HepG2 (cell line): ENCODE data around the gene MTX2. TPM values are rescaled to one million over a fixed set of nuclear protein-coding genes. Genes with fewer than 3 reads are reported as not detected.
A peak's percentile ranks its signal among the peaks of the same experiment; 100 is the strongest.

ENCODE experiments used
- EEA1 ChIP-seq: sonication (generic); formaldehyde crosslinking; IDR thresholded peaks from 2 replicates; pipeline ENCODE4 v1.5.1; 2020; ENCODE audit warnings: mild to moderate bottlenecking, missing genetic modification reagents, borderline replicate concordance
- ESRRA ChIP-seq: sonication (generic); formaldehyde crosslinking; IDR thresholded peaks from 2 replicates; pipeline ENCODE4 v1.5.1; 2020; ENCODE audit warnings: mild to moderate bottlenecking, low read depth, missing genetic modification reagents
- KLF12 ChIP-seq: sonication (generic); formaldehyde crosslinking; IDR thresholded peaks from 2 replicates; pipeline ENCODE4 v1.4.0; 2020; ENCODE audit warnings: missing genetic modification reagents, borderline replicate concordance
- MTA1 ChIP-seq: sonication (generic); formaldehyde crosslinking; IDR thresholded peaks from 2 replicates; pipeline ENCODE4 v1.4.0; 2020; ENCODE audit warnings: missing genetic modification reagents, mild to moderate bottlenecking, borderline replicate concordance
- ZBTB21 ChIP-seq: sonication (generic); formaldehyde crosslinking; IDR thresholded peaks from 2 replicates; pipeline ENCODE4 v1.4.0; 2020; ENCODE audit warnings: missing genetic modification reagents
- ZNF20 ChIP-seq: sonication (generic); formaldehyde crosslinking; IDR thresholded peaks from 2 replicates; pipeline ENCODE4 v1.4.0; 2020; ENCODE audit warnings: mild to moderate bottlenecking, moderate library complexity, missing genetic modification reagents
- ZNF24 ChIP-seq: fragments of 450-650 bp; IDR thresholded peaks from 2 replicates; pipeline ENCODE4 v1.6.1; 2017; ENCODE audit warnings: antibody characterized with exemption, mild to moderate bottlenecking
- ZNF841 ChIP-seq: sonication (generic); formaldehyde crosslinking; IDR thresholded peaks from 2 replicates; pipeline ENCODE4 v1.8.1; 2023; ENCODE audit warnings: missing genetic modification reagents, borderline replicate concordance
- polyA plus RNA-seq, 8 experiments: library from polyadenylated mRNA; depleted of rRNA in 3 of 8; stranded (reverse) in 7 of 8; unstranded in 1 of 8; fragments of >200 nt; fragmentation: Illumina TruSeq in 4 of 8; extraction: Trizol in 4 of 8; gene quantifications; 2 replicates each; pipeline versions ENCODE4 v1.2.1 to v1.2.3, GENCODE V29; 2011 to 2016; ENCODE audit warnings: low read depth in 4 of 8, missing spikeins in 1 of 8, mixed read lengths in 1 of 8; ENCODE audit not compliant: insufficient read depth in 1 of 8
- total RNA-seq, 5 experiments: library from RNA; depleted of rRNA; stranded (reverse); fragments of >200 nt; fragmentation: Illumina TruSeq; extraction: Trizol; gene quantifications; 2 replicates each; pipeline ENCODE4 v1.2.3, GENCODE V29; 2016; ENCODE audit warnings: low read depth in 1 of 5
- TF ChIP-seq, protein P1 (sequence below): sonication (generic); formaldehyde crosslinking; IDR thresholded peaks from 2 replicates; pipeline ENCODE4 v1.4.0; 2020; ENCODE audit warnings: mild to moderate bottlenecking, missing genetic modification reagents
- TF ChIP-seq, protein P2 (sequence below), 2 experiments: sonication (generic) in 1 of 2; formaldehyde crosslinking in 1 of 2; IDR thresholded peaks; 2 replicates each; pipeline versions ENCODE4 v1.4.0 to v1.6.1; 2016 to 2020; ENCODE audit warnings: borderline replicate concordance in 1 of 2, low read depth in 1 of 2, mild to moderate bottlenecking in 1 of 2, missing genetic modification reagents in 1 of 2
- TF ChIP-seq, protein P3 (sequence below): IDR thresholded peaks from 2 replicates; pipeline ENCODE4 v1.6.1; 2018; ENCODE audit warnings: missing genetic modification reagents

Gene MTX2
- total and polyA plus RNA-seq, 2 of the 13 experiments (the other 11 are each of a cell fraction or from before 2014, with no cell fraction given), result 58.1 to 75.7 TPM

DNA sequence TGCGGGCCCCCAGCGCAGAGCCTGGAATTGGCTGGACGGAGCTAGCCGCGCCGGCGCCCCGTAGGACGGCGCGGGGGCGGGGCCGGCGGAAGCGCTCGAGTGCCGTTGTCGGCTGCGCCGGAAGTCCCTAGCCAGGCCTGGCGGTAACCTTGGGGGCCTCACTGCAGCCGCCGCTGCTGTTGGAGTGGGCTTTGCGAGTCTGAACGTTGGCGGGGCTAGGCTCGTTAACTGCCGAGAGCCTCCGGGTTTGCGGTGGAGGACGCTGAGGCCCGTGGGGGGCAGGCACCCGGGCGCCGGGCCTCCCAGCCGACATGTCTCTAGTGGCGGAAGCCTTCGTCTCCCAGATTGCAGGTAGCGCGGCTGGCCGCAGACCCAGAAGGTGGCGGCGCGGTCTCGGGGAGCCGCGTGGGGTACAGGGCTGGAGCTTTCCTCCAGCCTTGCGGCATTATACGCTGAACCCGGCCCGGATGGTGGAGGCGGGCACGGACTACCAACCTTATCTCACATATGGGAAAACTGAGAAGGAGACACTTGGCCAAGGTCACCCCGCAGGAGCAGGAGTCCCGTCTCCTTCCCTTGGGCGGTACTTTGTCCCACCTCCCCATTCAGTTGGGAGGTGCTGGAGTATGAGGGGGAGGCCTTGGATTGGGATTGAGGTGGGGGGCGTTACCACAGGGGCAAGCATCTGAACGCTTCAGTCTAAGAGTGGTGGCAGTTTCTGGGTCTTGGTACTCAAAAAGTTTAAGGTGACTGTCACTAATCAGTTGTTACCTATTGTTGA lies at the start of gene MTX2 (continued):
- TF ChIP-seq, protein P1, sequence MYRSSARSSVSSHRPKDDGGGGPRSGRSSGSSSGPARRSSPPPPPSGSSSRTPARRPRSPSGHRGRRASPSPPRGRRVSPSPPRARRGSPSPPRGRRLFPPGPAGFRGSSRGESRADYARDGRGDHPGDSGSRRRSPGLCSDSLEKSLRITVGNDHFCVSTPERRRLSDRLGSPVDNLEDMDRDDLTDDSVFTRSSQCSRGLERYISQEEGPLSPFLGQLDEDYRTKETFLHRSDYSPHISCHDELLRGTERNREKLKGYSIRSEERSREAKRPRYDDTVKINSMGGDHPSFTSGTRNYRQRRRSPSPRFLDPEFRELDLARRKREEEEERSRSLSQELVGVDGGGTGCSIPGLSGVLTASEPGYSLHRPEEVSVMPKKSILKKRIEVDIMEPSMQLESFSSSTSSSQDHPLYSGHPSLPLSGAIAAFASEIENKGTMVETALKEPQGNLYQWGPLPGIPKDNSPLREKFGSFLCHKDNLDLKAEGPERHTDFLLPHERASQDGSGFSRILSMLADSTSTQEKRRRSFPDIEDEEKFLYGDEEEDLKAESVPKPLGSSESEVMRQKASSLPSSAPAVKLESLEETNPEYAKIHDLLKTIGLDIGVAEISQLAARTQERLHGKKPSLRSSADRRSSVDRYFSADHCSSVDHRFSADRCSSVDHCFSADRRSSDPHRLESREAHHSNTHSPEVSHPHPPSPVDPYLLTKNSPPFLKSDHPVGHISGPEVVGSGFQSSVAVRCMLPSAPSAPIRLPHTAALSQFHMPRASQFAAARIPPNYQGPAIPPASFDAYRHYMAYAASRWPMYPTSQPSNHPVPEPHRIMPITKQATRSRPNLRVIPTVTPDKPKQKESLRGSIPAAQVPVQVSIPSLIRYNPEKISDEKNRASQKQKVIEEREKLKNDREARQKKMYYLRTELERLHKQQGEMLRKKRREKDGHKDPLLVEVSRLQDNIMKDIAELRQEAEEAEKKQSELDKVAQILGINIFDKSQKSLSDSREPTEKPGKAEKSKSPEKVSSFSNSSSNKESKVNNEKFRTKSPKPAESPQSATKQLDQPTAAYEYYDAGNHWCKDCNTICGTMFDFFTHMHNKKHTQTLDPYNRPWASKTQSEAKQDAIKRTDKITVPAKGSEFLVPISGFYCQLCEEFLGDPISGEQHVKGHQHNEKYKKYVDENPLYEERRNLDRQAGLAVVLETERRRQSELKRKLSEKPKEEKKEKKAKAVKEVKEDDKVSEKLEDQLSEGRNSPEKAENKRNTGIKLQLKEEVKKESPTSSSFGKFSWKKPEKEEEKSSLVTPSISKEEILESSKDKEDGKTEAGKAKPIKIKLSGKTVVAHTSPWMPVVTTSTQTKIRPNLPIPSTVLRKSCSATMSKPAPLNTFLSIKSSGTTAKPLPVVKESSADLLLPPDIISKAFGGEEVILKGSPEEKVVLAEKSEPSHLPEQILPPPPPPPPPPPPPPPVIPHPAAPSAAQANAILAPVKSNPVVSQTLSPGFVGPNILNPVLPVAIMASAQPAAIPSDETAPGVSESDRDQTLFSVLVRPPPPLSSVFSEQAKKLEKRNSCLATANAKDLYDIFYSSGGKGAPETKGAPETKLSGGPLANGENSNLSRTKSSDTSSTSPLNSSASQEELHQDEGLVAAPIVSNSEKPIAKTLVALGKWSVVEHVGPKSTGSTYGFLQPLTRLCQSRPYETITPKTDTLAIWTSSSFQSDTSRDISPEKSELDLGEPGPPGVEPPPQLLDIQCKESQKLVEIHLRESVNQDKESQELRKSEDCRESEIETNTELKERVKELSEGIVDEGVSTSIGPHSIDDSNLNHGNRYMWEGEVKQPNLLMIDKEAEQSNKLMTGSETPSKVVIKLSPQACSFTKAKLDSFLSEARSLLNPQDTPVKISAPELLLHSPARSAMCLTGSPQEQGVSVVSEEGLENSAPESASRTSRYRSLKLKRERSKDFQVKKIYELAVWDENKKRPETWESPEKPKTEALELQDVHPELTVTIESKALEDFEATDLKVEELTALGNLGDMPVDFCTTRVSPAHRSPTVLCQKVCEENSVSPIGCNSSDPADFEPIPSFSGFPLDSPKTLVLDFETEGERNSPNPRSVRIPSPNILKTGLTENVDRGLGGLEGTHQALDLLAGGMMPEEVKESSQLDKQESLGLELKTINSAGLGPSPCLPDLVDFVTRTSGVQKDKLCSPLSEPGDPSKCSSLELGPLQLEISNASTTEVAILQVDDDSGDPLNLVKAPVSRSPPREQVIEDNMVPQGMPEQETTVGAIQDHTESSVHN (CRISPR knock-in tag), result peak; percentile 78; the same call in 1 of the 2 replicates
- TF ChIP-seq EEA1 (CRISPR knock-in tag), result peak; percentile 98; the same call in 1 of the 2 replicates
- TF ChIP-seq, protein P2, sequence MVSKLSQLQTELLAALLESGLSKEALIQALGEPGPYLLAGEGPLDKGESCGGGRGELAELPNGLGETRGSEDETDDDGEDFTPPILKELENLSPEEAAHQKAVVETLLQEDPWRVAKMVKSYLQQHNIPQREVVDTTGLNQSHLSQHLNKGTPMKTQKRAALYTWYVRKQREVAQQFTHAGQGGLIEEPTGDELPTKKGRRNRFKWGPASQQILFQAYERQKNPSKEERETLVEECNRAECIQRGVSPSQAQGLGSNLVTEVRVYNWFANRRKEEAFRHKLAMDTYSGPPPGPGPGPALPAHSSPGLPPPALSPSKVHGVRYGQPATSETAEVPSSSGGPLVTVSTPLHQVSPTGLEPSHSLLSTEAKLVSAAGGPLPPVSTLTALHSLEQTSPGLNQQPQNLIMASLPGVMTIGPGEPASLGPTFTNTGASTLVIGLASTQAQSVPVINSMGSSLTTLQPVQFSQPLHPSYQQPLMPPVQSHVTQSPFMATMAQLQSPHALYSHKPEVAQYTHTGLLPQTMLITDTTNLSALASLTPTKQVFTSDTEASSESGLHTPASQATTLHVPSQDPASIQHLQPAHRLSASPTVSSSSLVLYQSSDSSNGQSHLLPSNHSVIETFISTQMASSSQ (IDR thresholded peaks at IDR 0.05; ENCODE audit: low read depth), result no peak
- TF ChIP-seq, protein P2 (CRISPR knock-in tag; IDR thresholded peaks at IDR 0.05; ENCODE audit: borderline replicate concordance), result peak; percentile 70; the same call in 1 of the 2 replicates
- peak; percentile 79 for TF ChIP-seq KLF12 (CRISPR knock-in tag)
- TF ChIP-seq ZNF20 (CRISPR knock-in tag), result peak; percentile 85; the same call in 1 of the 2 replicates
- peak; percentile 31; the same call in 1 of the 2 replicates for TF ChIP-seq ZBTB21 (CRISPR knock-in tag)
- TF ChIP-seq ZNF841 (CRISPR knock-in tag), result 0 out of 2 replicates have a peak, but pooled peaks have one; percentile 80
- TF ChIP-seq MTA1 (CRISPR knock-in tag), result peak; percentile 78; the same call in 1 of the 2 replicates
- TF ChIP-seq ZNF24, result no peak
- peak; percentile 88; the same call in 1 of the 2 replicates for TF ChIP-seq ESRRA
- TF ChIP-seq, protein P3, sequence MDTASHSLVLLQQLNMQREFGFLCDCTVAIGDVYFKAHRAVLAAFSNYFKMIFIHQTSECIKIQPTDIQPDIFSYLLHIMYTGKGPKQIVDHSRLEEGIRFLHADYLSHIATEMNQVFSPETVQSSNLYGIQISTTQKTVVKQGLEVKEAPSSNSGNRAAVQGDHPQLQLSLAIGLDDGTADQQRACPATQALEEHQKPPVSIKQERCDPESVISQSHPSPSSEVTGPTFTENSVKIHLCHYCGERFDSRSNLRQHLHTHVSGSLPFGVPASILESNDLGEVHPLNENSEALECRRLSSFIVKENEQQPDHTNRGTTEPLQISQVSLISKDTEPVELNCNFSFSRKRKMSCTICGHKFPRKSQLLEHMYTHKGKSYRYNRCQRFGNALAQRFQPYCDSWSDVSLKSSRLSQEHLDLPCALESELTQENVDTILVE (CRISPR knock-in tag), result no peak
